SKM-1 (cell line): Measurements from ENCODE around the gene OR4K17.
"Not testable (repeated sequence)": the region's sequence is repeated elsewhere in the genome, so short reads cannot be mapped to it uniquely, and the experiment has no call there.

Source experiments
- DNase-seq: peaks from one replicate; lab custom pipeline; 2025; ENCODE audit not compliant: unreplicated experiment; lab: John Stamatoyannopoulos, UW

Gene OR4K17

GRCh38 chr14:20110438-20110837, at the start of gene OR4K17:
Gene OR4K17 (plus strand): TSS chr14:20110739. CDS start chr14:20117500, 6,761 bp downstream.
- no peak for DNase-seq

GRCh38 chr14:20092050-20092449, 18.5 kb upstream of the OR4K17 start:
- no peak for DNase-seq

GRCh38 chr14:20093442-20093841, 17.1 kb upstream of the OR4K17 start:
- DNase-seq = peak; percentile 60

- not testable (repeated sequence) for DNase-seq
Observed at GRCh38 chr14:20098926-20099770, 11.4 kb upstream of the OR4K17 start.

GRCh38 chr14:20112321-20112720, 1.8 kb downstream of the OR4K17 start:
- no peak for DNase-seq

- no peak for DNase-seq
Observed at GRCh38 chr14:20116748-20117147, 6.2 kb downstream of the OR4K17 start.

- DNase-seq = no peak
Observed at GRCh38 chr14:20118795-20119194, 8.3 kb downstream of the OR4K17 start.

GRCh38 chr14:20138520-20138919, 28.0 kb downstream of the OR4K17 start, which contains the start of gene OR4N5:
Gene OR4N5 (plus strand): TSS chr14:20138820. CDS start chr14:20143736, 4,916 bp downstream.
- no peak for DNase-seq

GRCh38 chr14:20143911-20144310, 33.4 kb downstream of the OR4K17 start:
- DNase-seq = no peak

- no peak for DNase-seq
Observed at GRCh38 chr14:20144820-20145219, 34.3 kb downstream of the OR4K17 start.

- no peak for DNase-seq
Observed at GRCh38 chr14:20164462-20164861, 53.9 kb downstream of the OR4K17 start.

GRCh38 chr14:20167091-20167490, 56.6 kb downstream of the OR4K17 start:
- DNase-seq = no peak

GRCh38 chr14:20169852-20170251, 59.3 kb downstream of the OR4K17 start:
- not testable (repeated sequence) for DNase-seq
